Erythroblast (primary cell): ENCODE measurements around the gene FOXC1.

Source experiments
- DNase-seq, 2 experiments: peaks; one replicate each; lab custom pipeline; 2025; lab: John Stamatoyannopoulos, UW
- GATA1 ChIP-seq: IDR thresholded peaks from 2 replicates; pipeline ENCODE4 v1.6.1; 2011; ENCODE audit warnings: low read depth, mild to moderate bottlenecking, control low read depth, low read length, moderate library complexity
- POLR2A ChIP-seq: IDR thresholded peaks from 2 replicates; pipeline ENCODE4 v1.6.1; 2011; ENCODE audit warnings: mild to moderate bottlenecking, low read length

Gene FOXC1

DNA sequence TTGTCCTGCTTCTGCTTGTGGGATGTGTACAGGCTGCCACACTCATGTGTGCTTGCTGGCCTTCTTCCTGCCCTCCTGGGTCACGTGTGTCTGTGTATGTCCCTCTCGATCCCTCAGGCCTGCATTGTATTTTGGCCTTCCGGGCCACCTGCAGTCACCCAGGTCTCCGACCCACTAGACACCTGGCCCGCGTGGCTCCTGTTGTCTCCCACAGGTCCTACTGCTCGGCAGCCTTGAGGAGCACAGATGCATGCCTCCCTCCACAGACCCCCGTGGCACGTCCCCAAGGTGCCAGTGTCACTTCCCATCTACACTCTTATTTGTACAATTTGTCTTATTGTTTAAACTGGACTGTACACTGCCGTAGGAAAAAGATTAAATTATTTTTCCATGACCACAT, 43.1 kb downstream of the FOXC1 start:
- no peak for TF ChIP-seq GATA1
- no peak for TF ChIP-seq POLR2A
- no peak for DNase-seq

DNA sequence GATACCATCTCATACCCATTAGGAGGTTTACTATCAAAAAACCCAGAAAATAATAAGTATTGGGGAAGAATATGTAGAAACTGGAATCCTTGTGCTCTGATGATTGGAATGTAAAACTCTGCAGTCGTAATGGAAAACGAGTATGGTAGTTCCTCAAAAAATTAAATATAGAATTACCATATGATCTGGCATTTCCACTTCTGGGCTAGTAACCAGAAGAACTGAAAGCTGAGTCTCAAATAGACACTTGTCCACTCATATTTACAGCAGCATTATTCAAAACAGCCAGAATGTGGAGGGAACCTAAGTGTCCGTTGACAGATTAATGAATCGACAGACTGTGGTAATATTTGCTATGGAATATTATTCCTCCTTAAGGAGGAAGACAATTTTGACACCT, 44.3 kb downstream of the FOXC1 start:
- DNase-seq, result no peak
- TF ChIP-seq GATA1 (no peak), POLR2A (no peak)

- TF ChIP-seq GATA1 (no peak), POLR2A (no peak)
- no peak for DNase-seq
Measured at GRCh38 chr6:1657116-1657770, 47.5 kb downstream of the FOXC1 start.

- DNase-seq, result no peak
- no peak for TF ChIP-seq POLR2A
- TF ChIP-seq GATA1, result no peak
Measured at GRCh38 chr6:1657771-1658165, 48.1 kb downstream of the FOXC1 start.

DNA sequence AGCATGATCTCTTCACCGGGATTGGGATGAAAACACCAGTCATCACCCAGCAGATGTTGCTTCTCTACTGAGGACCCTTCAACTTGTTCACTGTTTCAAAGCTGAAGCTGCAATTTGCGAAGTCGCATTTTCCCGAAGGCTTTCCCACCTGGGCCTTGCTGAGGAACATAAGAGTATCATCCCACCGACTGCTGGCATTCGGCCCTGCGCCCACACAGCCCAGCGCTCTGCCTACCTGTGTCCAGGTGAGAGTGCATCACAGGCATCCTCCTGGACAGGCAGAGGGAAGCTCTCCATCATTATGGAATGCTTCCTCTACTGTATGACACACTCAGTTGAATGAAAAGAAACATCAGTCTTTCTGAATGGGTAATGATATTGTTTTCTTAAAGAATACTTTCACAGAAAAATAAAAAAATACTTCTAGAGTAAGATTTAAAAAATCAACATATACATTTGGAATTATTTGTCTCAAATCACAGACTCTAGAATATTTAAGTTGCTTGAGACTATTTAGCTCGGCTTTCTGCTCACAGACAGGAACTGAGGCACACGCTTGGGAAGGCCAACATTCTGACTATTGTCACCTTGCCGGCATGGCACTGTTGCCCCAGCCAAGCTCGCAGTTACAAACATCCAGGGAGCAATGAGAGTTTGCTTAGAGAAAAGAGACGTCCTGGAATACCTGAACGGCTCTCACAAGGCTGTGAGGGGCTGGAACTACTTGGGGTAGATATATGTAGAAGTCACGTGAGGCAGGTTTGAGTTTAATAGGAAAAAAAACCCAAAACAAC, 48.7 kb downstream of the FOXC1 start:
- no peak for DNase-seq
- TF ChIP-seq POLR2A (no peak), GATA1 (no peak)

GRCh38 chr6:1659816-1660215, 50.1 kb downstream of the FOXC1 start:
- DNase-seq, result no peak
- TF ChIP-seq GATA1, result no peak
- TF ChIP-seq POLR2A, result no peak

- no peak for DNase-seq
- TF ChIP-seq GATA1 (no peak), POLR2A (no peak)
Measured at GRCh38 chr6:1662534-1662933, 52.8 kb downstream of the FOXC1 start.
